Mesenchymal stem cell (in vitro differentiated cells and primary cell): ENCODE measurements around the gene RALGPS1.

ENCODE experiments used
- DNase-seq: peaks from one replicate; pipeline ENCODE4 v3.0.0-alpha.2; 2013
- H2AFZ ChIP-seq: one replicate; pipeline ENCODE4 v1.6.1; 2013; ENCODE audit warnings: low read depth, mild to moderate bottlenecking, control low read depth, inconsistent platforms, low read length, moderate library complexity
- H2AK5ac ChIP-seq: 2 replicates; pipeline ENCODE4 v1.6.1; 2013; ENCODE audit warnings: low read length, moderate library complexity, mild to moderate bottlenecking, inconsistent platforms; ENCODE audit not compliant: severe bottlenecking
- H2BK120ac ChIP-seq: one replicate; pipeline ENCODE4 v1.6.1; 2013; ENCODE audit warnings: low read depth, mild to moderate bottlenecking, inconsistent platforms, low read length, moderate library complexity
- H2BK12ac ChIP-seq, 2 experiments: one replicate each; pipeline ENCODE4 v1.6.1; 2013; ENCODE audit warnings: inconsistent platforms in 2 of 2, low read length in 2 of 2, mild to moderate bottlenecking in 2 of 2, moderate library complexity in 2 of 2, control low read depth in 1 of 2
- H2BK15ac ChIP-seq: one replicate; pipeline ENCODE4 v1.6.1; 2013; ENCODE audit warnings: mild to moderate bottlenecking, low read depth, inconsistent platforms; ENCODE audit not compliant: poor library complexity, severe bottlenecking
- H2BK5ac ChIP-seq: 2 replicates; pipeline ENCODE4 v1.6.1; 2013; ENCODE audit warnings: low read depth, mild to moderate bottlenecking, low read length, control low read depth, inconsistent platforms; ENCODE audit not compliant: poor library complexity, severe bottlenecking
- H3K14ac ChIP-seq, 2 experiments: one replicate each; pipeline ENCODE4 v1.6.1; 2013; ENCODE audit warnings: inconsistent platforms in 2 of 2, low read length in 2 of 2, control low read depth in 1 of 2, mild to moderate bottlenecking in 1 of 2, moderate library complexity in 1 of 2
- H3K18ac ChIP-seq, 2 experiments: one replicate each; pipeline ENCODE4 v1.6.1; 2013; ENCODE audit warnings: inconsistent platforms in 2 of 2, low read length in 2 of 2, control low read depth in 1 of 2, low read depth in 1 of 2, mild to moderate bottlenecking in 1 of 2
- H3K23ac ChIP-seq, 2 experiments: one replicate each; pipeline ENCODE4 v1.6.1; 2013; ENCODE audit warnings: inconsistent platforms in 2 of 2, low read length in 2 of 2, mild to moderate bottlenecking in 2 of 2, moderate library complexity in 2 of 2, control low read depth in 1 of 2
- H3K27ac ChIP-seq: 2 replicates; pipeline ENCODE4 v1.5.1; 2013; ENCODE audit warnings: mild to moderate bottlenecking, moderate library complexity, low read length, control low read depth, inconsistent platforms; ENCODE audit not compliant: poor library complexity, severe bottlenecking
- H3K27me3 ChIP-seq, 2 experiments: 2 replicates each; pipeline versions ENCODE4 v1.6.1 to v1.7.0; 2013; ENCODE audit warnings: low read length in 2 of 2, mild to moderate bottlenecking in 2 of 2, moderate library complexity in 2 of 2, control low read depth in 1 of 2, inconsistent platforms in 1 of 2; ENCODE audit not compliant: control insufficient read depth in 1 of 2, insufficient read depth in 1 of 2
- H3K36me3 ChIP-seq, 2 experiments: 2 replicates each; pipeline versions ENCODE4 v1.6.1 to v1.7.0; 2013; ENCODE audit warnings: low read length in 2 of 2, control low read depth in 1 of 2, inconsistent platforms in 1 of 2, low read depth in 1 of 2, mild to moderate bottlenecking in 1 of 2; ENCODE audit not compliant: insufficient read depth in 2 of 2, control insufficient read depth in 1 of 2
- H3K4ac ChIP-seq, 2 experiments: one replicate each; pipeline ENCODE4 v1.6.1; 2013; ENCODE audit warnings: inconsistent platforms in 2 of 2, low read length in 2 of 2, mild to moderate bottlenecking in 2 of 2, moderate library complexity in 2 of 2, control low read depth in 1 of 2, low read depth in 1 of 2
- H3K4me1 ChIP-seq: 2 replicates; pipeline ENCODE4 v1.6.1; 2013; ENCODE audit warnings: low read depth, low read length, control low read depth; ENCODE audit not compliant: control insufficient read depth, insufficient read depth
- H3K4me2 ChIP-seq: 2 replicates; pipeline ENCODE4 v1.6.1; 2013; ENCODE audit warnings: low read length, mild to moderate bottlenecking, inconsistent platforms; ENCODE audit not compliant: poor library complexity, severe bottlenecking
- H3K4me3 ChIP-seq, 2 experiments: 2 replicates each; pipeline versions ENCODE4 v1.5.1 to v1.7.0; 2013; ENCODE audit warnings: low read length in 2 of 2, mild to moderate bottlenecking in 2 of 2, control low read depth in 1 of 2, low read depth in 1 of 2; ENCODE audit not compliant: insufficient read depth in 1 of 2
- H3K79me1 ChIP-seq: replicated peaks from 2 replicates; pipeline ENCODE4 v1.6.1; 2013; ENCODE audit warnings: mild to moderate bottlenecking, control low read depth, low read length, inconsistent platforms; ENCODE audit not compliant: poor library complexity, severe bottlenecking
- H3K9ac ChIP-seq: 2 replicates; pipeline ENCODE4 v1.7.0; 2013; ENCODE audit warnings: mild to moderate bottlenecking, low read length, moderate library complexity
- H3K9me3 ChIP-seq: 2 replicates; pipeline ENCODE4 v1.7.0; 2013; ENCODE audit warnings: mild to moderate bottlenecking, low read length; ENCODE audit not compliant: control insufficient read depth
- H4K8ac ChIP-seq: one replicate; pipeline ENCODE4 v1.6.1; 2013; ENCODE audit warnings: inconsistent platforms, mild to moderate bottlenecking, low read length, moderate library complexity
- H4K91ac ChIP-seq: one replicate; pipeline ENCODE4 v1.6.1; 2013; ENCODE audit warnings: mild to moderate bottlenecking, low read length, inconsistent platforms
- WGBS: methylation state at CpG from one replicate; pipeline ENCODE4 v1.1.7; 2013; ENCODE audit warnings: mixed read lengths; 5-methylcytosine and 5-hydroxymethylcytosine counted together

RALGPS1 gene

GRCh38 chr9:127036437-127036836, 121.9 kb downstream of the RALGPS1 start:
- 87% methylated on average over 2 of the region's 2 CpGs for WGBS

GRCh38 chr9:127038531-127038930, 123.9 kb downstream of the RALGPS1 start:
- WGBS: 91% methylated on average over 5 of the region's 5 CpGs

More at GRCh38 chr9:127036437-127036836, 121.9 kb downstream of the RALGPS1 start:
- H4K91ac ChIP-seq: no peak overlapping the region
- no peak overlapping the region for H3K23ac ChIP-seq
- no peak for DNase-seq
- peak overlapping the region in 1 of 2 experiments; percentile 22 for H3K4me3 ChIP-seq
- no peak overlapping the region for H3K18ac ChIP-seq
- H3K27ac ChIP-seq: no peak overlapping the region
- H2AK5ac ChIP-seq: no peak overlapping the region
- H3K36me3 ChIP-seq: no peaks in the 10 kb centered on the region
- H3K9me3 ChIP-seq: no peaks in the 10 kb centered on the region
- H3K9ac ChIP-seq: peak overlapping the region; percentile 52
- no peak overlapping the region for H2BK120ac ChIP-seq
- H4K8ac ChIP-seq: no peak overlapping the region
- no peak overlapping the region for H3K14ac ChIP-seq
- no peak overlapping the region for H2BK15ac ChIP-seq
- no peak overlapping the region for H2BK5ac ChIP-seq
- H3K4ac ChIP-seq: no peak overlapping the region
- H3K4me2 ChIP-seq: no peak overlapping the region
- H3K79me1 ChIP-seq: no peaks in the 10 kb centered on the region
- H2AFZ ChIP-seq: no peak overlapping the region
- no peaks in the 10 kb centered on the region for H3K4me1 ChIP-seq
- H3K27me3 ChIP-seq: no peaks in the 10 kb centered on the region
- no peak overlapping the region for H2BK12ac ChIP-seq

DNA sequence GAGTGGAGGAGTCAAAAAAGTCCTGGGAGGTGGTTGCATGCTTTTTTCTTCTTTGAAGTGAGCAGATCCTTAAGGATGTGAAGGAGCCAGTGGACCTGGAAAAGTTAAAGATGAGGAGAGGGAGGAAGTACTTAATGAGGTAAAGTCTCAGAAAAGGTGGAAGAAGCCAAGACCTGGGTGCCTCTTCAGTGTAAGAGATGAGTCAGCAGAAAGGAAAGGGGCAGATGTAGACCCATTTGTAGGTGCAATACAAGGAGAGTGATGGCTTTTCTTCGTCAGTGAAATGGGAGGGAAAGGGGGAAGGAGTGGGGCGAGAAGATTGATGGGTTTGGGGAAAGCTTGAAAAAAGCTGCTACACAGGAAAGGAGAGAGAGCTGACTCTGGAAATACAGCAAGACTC, 124.9 kb downstream of the RALGPS1 start:
- H3K9me3 ChIP-seq: no peaks in the 10 kb centered on the region
- WGBS: 83% methylated on average over 2 of the region's 2 CpGs
- H3K36me3 ChIP-seq: no peaks in the 10 kb centered on the region
- no peaks in the 10 kb centered on the region for H3K4me1 ChIP-seq
- H3K9ac ChIP-seq: no peak overlapping the region
- no peak overlapping the region for H3K14ac ChIP-seq
- H2BK120ac ChIP-seq: no peak overlapping the region
- H3K4me3 ChIP-seq: no peak overlapping the region
- H3K27me3 ChIP-seq: no peaks in the 10 kb centered on the region
- H2BK5ac ChIP-seq: no peak overlapping the region
- H3K4ac ChIP-seq: no peak overlapping the region
- H2AFZ ChIP-seq: no peak overlapping the region
- no peak overlapping the region for H4K91ac ChIP-seq
- no peak overlapping the region for H4K8ac ChIP-seq
- no peak overlapping the region for H2BK15ac ChIP-seq
- DNase-seq: no peak
- H3K79me1 ChIP-seq: no peaks in the 10 kb centered on the region
- H3K27ac ChIP-seq: no peak overlapping the region
- no peak overlapping the region for H2BK12ac ChIP-seq
- H3K18ac ChIP-seq: no peak overlapping the region
- no peak overlapping the region for H3K4me2 ChIP-seq
- no peak overlapping the region for H3K23ac ChIP-seq
- H2AK5ac ChIP-seq: no peak overlapping the region

More at GRCh38 chr9:127038531-127038930, 123.9 kb downstream of the RALGPS1 start:
- Histone ChIP-seq H3K4me1 (no peaks in the 10 kb centered on the region), H3K4me2 (no peak overlapping the region), H3K9ac (no peak overlapping the region), H2BK12ac (no peak overlapping the region), H3K18ac (no peak overlapping the region), H3K23ac (no peak overlapping the region), H3K4me3 (no peak overlapping the region), H2AK5ac (no peak overlapping the region), H3K9me3 (no peaks in the 10 kb centered on the region), H3K79me1 (no peaks in the 10 kb centered on the region), H3K27ac (no peak overlapping the region), H4K8ac (no peak overlapping the region), H3K27me3 (no peaks in the 10 kb centered on the region), H4K91ac (no peak overlapping the region), H3K14ac (no peak overlapping the region), H2BK15ac (no peak overlapping the region), H2BK120ac (no peak overlapping the region), H3K4ac (no peak overlapping the region), H2AFZ (no peak overlapping the region), H3K36me3 (no peaks in the 10 kb centered on the region), H2BK5ac (no peak overlapping the region)
- DNase-seq: no peak

DNA sequence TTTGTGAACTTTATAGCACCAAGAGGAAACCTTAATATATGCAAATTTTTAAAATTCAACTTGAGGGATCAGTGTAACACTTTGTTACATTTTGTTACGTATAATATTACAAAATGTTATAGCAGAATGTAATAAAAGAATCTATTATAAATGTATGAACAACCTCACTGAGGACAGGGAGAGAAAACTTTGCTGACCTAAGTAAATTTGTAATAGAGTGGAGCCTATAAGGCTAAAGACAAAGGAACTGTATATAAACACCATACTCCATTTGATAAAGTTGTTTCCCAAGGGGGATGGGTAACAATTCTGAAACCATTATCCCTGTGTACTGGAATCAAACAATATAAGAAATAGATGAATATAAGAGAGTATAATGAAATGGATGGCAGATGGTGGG, 130.6 kb downstream of the RALGPS1 start:
- Histone ChIP-seq H3K4me1 (peaks cover 6% of the 10 kb centered on the region), H3K27me3 (no peaks in the 10 kb centered on the region), H2BK5ac (no peak overlapping the region), H2AK5ac (no peak overlapping the region), H3K4me3 (no peak overlapping the region), H3K18ac (no peak overlapping the region), H4K8ac (no peak overlapping the region), H3K4ac (no peak overlapping the region), H3K36me3 (no peaks in the 10 kb centered on the region), H3K27ac (no peak overlapping the region), H4K91ac (no peak overlapping the region), H3K79me1 (no peaks in the 10 kb centered on the region), H3K9me3 (no peaks in the 10 kb centered on the region), H2AFZ (no peak overlapping the region), H2BK12ac (no peak overlapping the region), H3K14ac (no peak overlapping the region), H2BK120ac (no peak overlapping the region), H3K9ac (no peak overlapping the region), H3K4me2 (no peak overlapping the region), H3K23ac (no peak overlapping the region), H2BK15ac (no peak overlapping the region)
- DNase-seq: no peak
- no CpG with 5 or more reads among the region's 1 CpG for WGBS
